RWPE2 (cell line): ENCODE measurements around the gene ATAD3C.
"Not testable (repeated sequence)": the region's sequence is repeated elsewhere in the genome, so short reads cannot be mapped to it uniquely, and the experiment has no call there.

Experiments used
- ATAC-seq: fragments of 200-7000 bp; cut with Tn5 transposase; 3 replicates; pipeline ENCODE4 v1.9.1; 2021; ENCODE audit warnings: low read depth
- DNase-seq: peaks from one replicate; pipeline ENCODE4 v3.0.0-alpha.2; 2020; ENCODE audit warnings: low spot score
- H3K27ac ChIP-seq: fragments of 450-650 bp; 2 replicates; pipeline ENCODE4 v1.5.1; 2017; ENCODE audit warnings: mild to moderate bottlenecking; ENCODE audit not compliant: poor library complexity, severe bottlenecking
- H3K27me3 ChIP-seq: fragments of 250-450 bp; sonication (Bioruptor Pico); 2 replicates; pipeline ENCODE4 v1.5.1; 2021; ENCODE audit warnings: mild to moderate bottlenecking, moderate library complexity; ENCODE audit not compliant: insufficient read depth, poor library complexity, severe bottlenecking
- H3K36me3 ChIP-seq: fragments of 250-450 bp; sonication (Bioruptor Pico); 2 replicates; pipeline ENCODE4 v1.5.1; 2020; ENCODE audit warnings: low read depth, mild to moderate bottlenecking, moderate library complexity
- H3K4me1 ChIP-seq: fragments of 250-450 bp; sonication (Bioruptor Pico); 2 replicates; pipeline ENCODE4 v1.5.1; 2021; ENCODE audit warnings: mild to moderate bottlenecking, moderate library complexity; ENCODE audit not compliant: insufficient read depth, poor library complexity, severe bottlenecking
- H3K4me3 ChIP-seq: fragments of 250-450 bp; sonication (Bioruptor Pico); 2 replicates; pipeline ENCODE4 v1.5.1; 2021; ENCODE audit warnings: mild to moderate bottlenecking, moderate library complexity; ENCODE audit not compliant: severe bottlenecking
- H3K9me3 ChIP-seq: fragments of 250-450 bp; sonication (Bioruptor Pico); 2 replicates; pipeline ENCODE4 v1.5.1; 2021; ENCODE audit warnings: mild to moderate bottlenecking, moderate library complexity; ENCODE audit not compliant: severe bottlenecking
- TF ChIP-seq, protein P1 (sequence below): fragments of 450-650 bp; IDR thresholded peaks from one replicate; pipeline ENCODE4 v1.5.1; 2017; ENCODE audit warnings: mild to moderate bottlenecking, moderate library complexity; ENCODE audit not compliant: poor library complexity, severe bottlenecking

Gene ATAD3C

DNA sequence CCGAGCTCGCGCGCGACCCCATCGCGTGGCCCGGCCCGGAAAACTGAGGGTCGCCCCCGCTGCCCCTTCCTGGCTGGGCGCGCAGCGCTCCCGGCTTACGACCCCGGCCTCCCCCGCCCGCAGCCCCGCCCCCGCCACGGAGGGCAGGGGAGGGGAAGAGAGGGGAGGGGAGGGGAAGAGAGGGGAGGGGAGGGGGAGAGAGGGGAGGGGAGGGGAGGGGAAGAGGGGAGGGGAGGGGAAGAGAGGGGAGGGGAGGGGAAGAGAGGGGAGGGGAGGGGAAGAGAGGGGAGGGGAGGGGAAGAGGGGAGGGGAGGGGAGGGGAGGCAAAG is 21.7 kb upstream of the ATAD3C start:
- TF ChIP-seq, protein P1, sequence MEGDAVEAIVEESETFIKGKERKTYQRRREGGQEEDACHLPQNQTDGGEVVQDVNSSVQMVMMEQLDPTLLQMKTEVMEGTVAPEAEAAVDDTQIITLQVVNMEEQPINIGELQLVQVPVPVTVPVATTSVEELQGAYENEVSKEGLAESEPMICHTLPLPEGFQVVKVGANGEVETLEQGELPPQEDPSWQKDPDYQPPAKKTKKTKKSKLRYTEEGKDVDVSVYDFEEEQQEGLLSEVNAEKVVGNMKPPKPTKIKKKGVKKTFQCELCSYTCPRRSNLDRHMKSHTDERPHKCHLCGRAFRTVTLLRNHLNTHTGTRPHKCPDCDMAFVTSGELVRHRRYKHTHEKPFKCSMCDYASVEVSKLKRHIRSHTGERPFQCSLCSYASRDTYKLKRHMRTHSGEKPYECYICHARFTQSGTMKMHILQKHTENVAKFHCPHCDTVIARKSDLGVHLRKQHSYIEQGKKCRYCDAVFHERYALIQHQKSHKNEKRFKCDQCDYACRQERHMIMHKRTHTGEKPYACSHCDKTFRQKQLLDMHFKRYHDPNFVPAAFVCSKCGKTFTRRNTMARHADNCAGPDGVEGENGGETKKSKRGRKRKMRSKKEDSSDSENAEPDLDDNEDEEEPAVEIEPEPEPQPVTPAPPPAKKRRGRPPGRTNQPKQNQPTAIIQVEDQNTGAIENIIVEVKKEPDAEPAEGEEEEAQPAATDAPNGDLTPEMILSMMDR = no peak
- no peaks in the 10 kb centered on the region for H3K36me3 ChIP-seq
- H3K9me3 ChIP-seq = no peaks in the 10 kb centered on the region
- peak overlapping the region; percentile 38 for H3K4me3 ChIP-seq
- DNase-seq (no peak), ATAC-seq (no peak)
- H3K27me3 ChIP-seq = no peaks in the 10 kb centered on the region
- peaks cover 7% of the 10 kb centered on the region for H3K4me1 ChIP-seq
- H3K27ac ChIP-seq = no peak overlapping the region

DNA sequence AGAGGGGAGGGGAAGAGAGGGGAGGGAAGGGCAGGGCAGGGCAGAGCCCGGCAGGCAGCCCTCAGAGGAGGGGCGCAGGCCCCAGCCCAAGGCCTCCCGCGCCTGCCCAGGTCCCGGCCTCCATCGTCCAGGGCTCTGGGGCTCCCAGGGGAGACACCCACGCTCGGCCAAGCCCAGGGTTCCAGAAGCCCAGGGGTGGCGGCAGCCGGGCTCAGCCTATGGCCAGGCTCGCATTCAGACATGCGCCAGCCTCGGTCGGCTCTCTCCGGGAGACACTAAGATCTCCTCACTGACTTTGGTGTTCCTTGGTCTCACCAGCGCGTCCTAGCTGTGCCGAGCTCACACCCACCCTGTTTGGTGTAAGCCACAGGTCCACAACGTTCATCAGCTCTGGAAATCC is 21.3 kb upstream of the ATAD3C start:
- Histone ChIP-seq H3K36me3 (no peaks in the 10 kb centered on the region), H3K4me3 (no peak overlapping the region), H3K27me3 (no peaks in the 10 kb centered on the region), H3K27ac (no peak overlapping the region), H3K9me3 (no peaks in the 10 kb centered on the region), H3K4me1 (peaks cover 5% of the 10 kb centered on the region)
- TF ChIP-seq, protein P1 = no peak
- ATAC-seq = no peak
- no peak for DNase-seq

DNA sequence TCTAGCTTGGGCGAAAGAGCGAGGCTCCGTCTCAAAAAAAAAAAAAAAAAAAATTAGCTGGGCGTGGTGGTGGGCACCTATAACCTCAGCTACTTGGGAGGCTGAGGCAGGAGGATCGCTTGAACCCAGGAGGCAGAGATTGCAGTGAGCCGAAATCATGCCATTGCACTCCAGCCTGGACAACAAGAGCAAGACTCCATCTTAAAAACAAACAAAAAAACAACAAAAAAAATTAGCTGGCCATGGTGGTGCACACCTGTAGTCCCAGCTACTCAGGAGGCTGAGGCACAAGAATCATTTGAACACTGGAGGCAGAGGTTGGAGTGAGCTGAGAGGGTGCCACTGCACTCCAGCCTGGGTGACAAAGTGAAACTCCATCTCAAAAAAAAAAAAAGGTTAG is 20.5 kb upstream of the ATAD3C start:
- H3K9me3 ChIP-seq, H3K36me3 ChIP-seq, DNase-seq, H3K27ac ChIP-seq, H3K4me1 ChIP-seq, ATAC-seq, H3K27me3 ChIP-seq, H3K4me3 ChIP-seq: not testable (repeated sequence)

DNA sequence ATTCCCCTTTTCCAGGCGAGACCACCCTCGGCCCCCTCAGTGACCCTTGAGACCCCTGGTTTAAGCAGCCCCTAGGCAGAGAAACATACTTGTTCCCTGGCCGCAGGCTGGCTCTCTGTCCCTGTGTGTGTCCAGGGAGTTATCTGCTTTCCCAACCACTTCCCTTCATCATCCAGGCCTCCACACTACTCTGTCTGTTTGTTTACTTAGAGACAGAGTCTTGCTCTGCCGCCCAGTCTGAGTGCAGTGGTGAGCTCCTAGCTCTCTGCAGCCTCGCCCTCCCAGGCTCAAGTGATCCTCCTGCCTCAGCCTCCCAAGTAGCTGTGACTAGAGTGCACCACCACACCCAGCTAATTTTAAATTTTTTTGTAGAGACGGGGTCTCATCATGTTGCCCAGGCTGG is 19.8 kb upstream of the ATAD3C start:
- Histone ChIP-seq H3K27me3 (no peaks in the 10 kb centered on the region), H3K9me3 (no peaks in the 10 kb centered on the region), H3K4me3 (no peak overlapping the region), H3K4me1 (peaks cover 9% of the 10 kb centered on the region), H3K36me3 (no peaks in the 10 kb centered on the region), H3K27ac (no peak overlapping the region)
- DNase-seq = no peak
- no peak for ATAC-seq
- TF ChIP-seq, protein P1 = no peak

DNA sequence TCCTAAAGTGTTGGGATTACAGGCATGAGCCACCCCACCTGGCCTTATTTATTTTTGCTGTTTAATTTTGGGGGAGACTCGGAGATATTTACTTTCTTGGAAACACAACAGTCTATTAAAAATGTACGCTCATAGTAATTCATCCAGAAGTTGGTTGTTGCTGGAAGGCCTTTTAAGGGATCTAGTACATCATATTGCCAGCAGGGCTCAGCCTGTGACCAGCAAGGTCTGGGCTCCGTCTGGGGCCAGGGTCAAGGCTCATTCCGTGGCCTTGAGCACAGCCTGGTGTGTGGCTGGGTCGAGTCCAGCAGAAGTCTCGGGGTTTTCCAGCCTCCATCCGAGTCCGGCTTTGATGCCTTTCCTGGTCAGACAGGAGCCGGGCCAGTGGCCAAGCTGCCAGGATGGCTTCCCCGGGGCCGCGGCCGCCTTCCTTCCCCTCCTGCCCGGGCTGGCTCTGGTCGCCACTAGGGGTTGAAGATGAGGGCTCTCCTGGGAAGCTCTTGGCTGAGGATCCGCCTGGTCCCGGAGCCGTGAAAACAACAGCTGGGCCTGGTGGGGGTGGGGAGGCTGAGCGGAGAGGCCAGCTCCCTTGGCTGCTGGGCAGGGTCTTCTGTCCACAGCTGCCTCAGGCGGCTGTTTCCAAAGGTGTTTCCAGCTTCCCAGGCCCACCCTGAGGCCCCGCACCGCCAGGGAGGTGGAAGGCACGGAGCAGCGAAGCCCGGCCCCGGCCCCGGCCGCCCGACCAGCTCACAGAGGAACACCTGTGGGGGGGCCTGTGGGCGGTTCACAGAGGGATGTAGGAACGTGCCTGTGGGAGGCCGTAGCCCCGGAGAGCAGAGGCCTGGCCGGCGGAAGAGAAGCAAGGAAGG is 19.1 kb upstream of the ATAD3C start:
- H3K36me3 ChIP-seq = no peaks in the 10 kb centered on the region
- TF ChIP-seq, protein P1 = no peak
- no peak for DNase-seq
- peaks cover 9% of the 10 kb centered on the region for H3K4me1 ChIP-seq
- ATAC-seq = no peak
- no peak overlapping the region for H3K4me3 ChIP-seq
- no peaks in the 10 kb centered on the region for H3K27me3 ChIP-seq
- H3K9me3 ChIP-seq = no peaks in the 10 kb centered on the region
- no peak overlapping the region for H3K27ac ChIP-seq
